GM21717 (cell line): ENCODE data around the gene GSTO1.

Experiments used
- ATAC-seq: cut with Tn5 transposase; IDR thresholded peaks from one replicate; pipeline ENCODE4 v1.9.1; 2021; ENCODE audit warnings: mild to moderate bottlenecking, moderate library complexity; ENCODE audit not compliant: unreplicated experiment

GSTO1 gene

DNA sequence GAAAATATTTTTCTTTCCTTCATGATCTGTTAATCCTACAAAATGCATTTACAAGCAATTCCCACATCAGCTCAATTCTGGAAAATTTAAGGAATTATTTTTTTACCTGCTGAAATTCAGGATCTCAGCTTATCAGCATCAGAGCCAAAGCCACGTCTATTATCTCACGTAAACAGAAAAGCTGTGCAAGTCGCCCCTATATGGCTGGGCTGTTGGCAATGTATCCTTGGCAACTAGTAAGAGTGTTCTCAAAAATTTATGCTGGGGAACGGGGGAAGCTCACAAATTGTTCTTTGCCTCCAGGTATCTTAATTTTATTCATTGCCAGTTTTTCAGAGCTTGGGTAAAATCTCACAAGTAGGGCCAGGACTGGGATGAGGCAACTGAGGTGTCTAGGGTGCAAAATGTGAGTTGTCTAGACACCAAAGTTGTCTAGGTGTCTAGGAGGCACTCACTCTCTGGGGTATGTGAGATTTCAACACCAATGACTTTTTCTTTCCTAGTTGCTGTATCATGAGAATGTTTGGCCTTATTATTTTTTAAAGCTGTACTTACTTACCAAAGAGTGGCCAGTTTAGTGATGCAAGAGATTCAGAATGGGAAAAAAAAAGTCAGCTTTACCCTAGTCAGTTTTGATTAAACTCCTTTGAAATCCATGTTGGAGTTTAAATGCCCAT is 19.3 kb downstream of the GSTO1 start:
- no peak for ATAC-seq

DNA sequence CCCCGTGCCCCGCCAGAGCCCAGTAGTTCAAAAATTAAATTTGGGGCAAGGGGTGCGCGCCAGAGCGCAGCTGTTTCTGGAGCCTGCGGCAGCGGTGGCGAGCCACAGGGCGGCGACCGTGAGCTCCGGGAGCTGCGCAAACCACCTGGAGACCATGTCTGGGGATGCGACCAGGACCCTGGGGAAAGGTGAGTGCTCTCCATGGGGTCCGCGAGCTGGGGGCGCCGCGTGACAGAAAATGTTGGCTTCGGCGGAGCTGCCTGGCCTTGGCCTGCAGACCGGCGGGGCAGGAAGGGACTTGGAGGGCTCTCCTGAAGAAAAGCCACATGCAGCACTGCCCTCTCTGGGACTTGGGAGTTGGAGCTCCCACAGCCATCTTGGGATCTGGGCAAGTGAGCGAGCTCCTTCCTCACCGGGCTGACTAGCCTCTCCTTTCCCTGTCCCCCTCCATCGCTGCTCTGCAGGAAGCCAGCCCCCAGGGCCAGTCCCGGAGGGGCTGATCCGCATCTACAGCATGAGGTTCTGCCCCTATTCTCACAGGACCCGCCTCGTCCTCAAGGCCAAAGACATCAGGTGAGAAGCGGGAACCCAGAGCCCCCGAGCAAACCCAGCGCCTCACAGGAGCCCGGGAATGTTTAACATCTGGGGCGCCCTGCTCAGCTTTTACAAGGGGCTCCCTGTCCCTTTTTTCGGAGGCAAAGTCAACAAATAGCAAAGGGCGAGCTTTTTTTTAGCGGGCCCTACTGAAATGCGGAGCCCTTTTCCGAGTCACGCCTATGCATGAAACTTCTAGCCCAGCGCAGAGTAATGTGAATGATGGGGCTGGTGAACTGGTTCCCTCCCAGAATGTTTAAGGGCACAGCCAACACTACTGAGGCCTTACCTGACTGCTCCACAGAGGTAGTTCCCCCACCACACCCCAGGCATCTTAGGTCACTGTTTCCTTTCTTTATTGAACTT is 20.4 kb downstream of the GSTO1 start:
- ATAC-seq, result peak; percentile 58

- no peak for ATAC-seq
Measured at GRCh38 chr10:104276192-104276591, 21.5 kb downstream of the GSTO1 start.

GRCh38 chr10:104277785-104278184 is 23.1 kb downstream of the GSTO1 start:
- ATAC-seq, result no peak

DNA sequence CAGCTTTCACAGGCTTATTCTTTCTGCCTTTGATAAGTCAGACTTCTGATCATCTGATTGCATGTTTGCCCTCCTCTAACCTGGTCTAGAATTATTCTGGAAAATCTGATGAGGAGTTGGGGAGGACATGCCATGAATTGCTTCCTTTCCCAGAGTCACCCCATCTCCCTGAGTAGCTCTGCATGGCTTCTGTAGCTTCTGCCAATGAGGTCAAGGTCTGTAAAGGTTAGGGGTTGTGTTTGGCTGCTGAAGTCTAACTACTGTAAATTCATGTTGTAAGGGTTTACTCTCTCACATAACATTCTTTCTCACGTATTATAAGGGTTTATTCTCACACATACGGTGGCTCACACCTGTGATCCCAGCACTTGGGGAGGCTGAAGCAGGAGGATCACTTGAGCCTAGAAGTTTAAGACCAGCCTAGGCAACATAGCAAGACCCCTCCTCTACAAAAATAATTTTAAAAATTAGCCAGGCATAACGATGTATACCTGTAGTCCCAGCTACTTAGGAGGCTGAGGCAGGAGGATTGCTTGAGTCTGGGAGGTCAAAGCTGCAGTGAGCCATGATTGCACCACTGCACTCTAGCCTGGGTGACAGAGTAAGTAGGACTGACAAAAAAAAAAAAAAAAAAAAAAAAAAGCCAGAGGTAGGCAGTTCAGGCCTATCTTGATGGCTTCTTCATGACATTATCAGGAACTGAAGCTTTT is 25.0 kb downstream of the GSTO1 start:
- ATAC-seq, result no peak

DNA sequence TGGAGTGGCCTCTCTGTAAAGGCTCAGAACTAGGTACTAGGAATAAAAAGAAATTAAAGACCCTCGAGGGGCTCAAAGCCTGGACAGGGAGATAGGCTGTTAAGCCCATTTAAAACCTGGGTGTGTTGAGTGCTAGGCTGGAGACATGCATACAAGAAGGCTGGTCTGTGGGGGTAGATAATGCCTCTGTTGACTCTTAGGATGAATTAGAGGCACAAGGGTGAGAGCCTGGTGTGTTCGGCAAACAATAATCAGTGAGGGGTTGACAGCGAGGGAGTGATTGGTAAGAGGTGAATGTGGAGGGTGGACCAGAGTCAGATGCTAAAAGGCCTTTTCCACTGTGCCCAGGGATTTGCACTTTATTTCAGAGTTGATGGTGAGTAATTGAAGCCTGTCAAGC is 27.0 kb downstream of the GSTO1 start:
- ATAC-seq, result no peak

DNA sequence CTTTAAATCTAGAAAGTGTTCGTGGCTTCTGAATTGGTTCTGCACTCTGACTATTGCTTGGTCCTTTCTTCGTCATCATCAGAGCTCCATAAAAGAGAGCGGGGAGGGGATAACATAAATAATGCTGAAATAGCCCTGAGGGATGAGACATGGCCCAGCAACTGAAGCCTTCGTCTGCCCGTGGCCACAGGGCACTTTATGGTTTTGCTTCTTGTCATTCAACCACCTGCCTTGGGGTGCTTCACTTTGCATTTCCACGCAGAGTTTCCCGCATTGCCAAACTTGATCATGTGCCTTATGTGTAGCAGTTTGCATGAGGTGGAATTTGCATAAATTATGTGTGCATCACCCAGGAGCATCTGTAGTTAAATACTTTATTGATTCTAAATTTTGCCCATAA is 30.2 kb downstream of the GSTO1 start:
- ATAC-seq, result no peak

GRCh38 chr10:104286939-104287338 is 32.2 kb downstream of the GSTO1 start:
- ATAC-seq, result no peak

- ATAC-seq, result no peak
Measured at GRCh38 chr10:104288355-104288754, 33.7 kb downstream of the GSTO1 start.

DNA sequence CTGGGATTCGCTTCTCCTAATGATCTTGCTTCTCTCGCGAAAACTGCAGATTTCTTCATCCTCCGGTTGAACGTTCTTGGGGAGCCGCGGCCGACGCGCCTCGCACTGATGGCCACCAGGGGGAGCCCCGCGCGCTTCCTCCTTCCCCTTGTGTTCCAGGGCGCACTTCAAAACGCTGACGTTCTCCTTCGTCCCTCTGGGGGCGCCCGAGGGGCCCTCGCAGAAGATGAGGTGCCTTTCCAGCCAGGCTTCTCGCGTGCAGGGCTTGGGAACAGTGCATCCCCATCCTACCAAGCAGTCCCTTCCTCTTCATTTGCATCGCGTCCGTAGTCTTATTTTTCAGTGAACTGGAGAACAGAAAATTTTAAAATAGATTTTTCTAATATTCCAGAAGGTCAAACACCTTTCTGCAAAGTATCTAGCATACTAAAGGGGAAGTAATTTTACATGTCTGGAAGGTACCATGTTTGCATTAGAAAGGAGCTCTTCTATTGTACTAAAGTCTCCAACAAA is 36.8 kb downstream of the GSTO1 start:
- ATAC-seq, result peak; percentile 97

DNA sequence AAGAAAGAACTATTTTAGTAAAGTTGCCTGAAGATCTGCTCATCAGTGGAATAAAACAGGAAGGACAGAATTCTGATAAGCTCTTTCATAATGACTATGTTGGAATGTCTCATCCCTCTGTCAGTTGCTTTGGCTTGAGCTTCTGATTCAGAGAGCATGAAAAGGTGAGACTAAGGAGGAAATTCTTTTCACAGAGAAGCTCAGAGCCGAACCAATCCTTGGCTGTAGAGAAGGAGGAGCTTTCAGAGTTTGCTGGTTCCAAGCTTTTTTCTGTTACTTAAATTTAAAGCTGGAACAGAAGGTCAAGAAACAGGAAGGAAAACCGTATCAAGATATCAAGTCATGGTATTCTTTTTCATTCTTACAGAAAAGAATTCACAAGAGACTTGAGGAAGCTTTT is 38.3 kb downstream of the GSTO1 start:
- no peak for ATAC-seq

DNA sequence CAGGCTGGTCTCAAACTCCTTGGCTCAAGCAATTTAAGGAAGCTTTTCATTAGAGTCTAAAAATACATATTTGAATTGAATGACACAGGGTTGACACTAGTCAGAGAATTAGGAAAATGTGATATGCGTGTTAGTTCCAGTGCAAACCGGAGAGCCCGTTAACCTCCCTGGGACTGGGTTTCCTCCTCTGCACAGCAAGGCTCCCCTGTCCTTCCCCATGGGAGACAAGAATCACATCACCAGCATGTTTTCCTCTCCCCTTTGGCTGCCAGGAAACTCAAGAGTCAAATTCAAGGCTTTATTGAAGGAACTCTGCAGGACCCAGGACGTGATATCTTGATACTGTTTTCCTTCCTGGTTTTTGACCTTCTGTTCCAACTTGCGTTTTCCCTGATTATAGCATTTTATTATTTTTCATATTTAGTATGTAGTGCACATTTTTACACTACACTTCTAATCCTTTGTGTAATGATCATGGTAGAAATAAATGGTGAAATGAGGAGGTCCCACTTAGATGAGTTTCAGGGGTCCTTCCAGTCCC is 39.2 kb downstream of the GSTO1 start:
- ATAC-seq, result no peak

GRCh38 chr10:104296687-104297436 is 42.2 kb downstream of the GSTO1 start:
- ATAC-seq, result no peak

- ATAC-seq, result no peak
Measured at GRCh38 chr10:104297697-104298660, 43.3 kb downstream of the GSTO1 start.

DNA sequence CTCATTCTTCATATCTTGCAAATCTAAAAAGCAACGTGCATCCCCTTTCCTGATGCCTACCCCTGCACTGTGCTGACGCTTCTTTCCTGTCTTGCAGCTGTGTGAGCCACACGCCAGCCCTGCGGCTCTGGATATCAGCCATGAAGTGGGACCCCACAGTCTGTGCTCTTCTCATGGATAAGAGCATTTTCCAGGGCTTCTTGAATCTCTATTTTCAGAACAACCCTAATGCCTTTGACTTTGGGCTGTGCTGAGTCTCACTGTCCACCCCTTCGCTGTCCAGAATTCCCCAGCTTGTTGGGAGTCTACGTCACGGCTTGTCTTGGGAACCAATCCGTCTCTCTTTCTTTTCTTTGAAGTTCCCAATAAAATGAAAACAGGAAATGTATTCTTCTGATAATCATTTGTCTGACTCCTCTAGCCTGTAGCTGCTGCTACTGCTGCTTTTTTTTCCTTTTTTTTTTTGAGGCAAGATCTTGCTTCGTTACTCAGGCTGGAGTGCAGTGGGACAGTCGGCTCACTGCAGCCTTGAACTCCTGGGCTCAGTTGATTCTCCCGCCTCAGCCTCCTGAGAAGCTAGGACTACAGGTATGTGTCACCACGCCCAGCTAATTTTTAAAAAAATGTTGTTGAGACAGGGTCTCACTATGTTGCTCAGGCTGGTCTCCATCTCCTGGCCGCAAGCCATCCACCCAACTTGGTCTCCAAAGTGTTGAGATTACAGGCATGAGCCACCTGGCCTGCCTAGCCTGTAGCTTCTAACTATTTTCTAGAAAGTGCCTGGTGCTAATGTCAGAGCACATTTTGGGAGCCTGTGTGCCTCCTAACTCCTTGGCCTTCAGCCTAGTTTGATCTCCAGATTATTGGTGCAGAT is 44.6 kb downstream of the GSTO1 start:
- no peak for ATAC-seq

- ATAC-seq, result no peak
Measured at GRCh38 chr10:104300002-104300735, 45.5 kb downstream of the GSTO1 start.

GRCh38 chr10:104300736-104301292 is 46.1 kb downstream of the GSTO1 start:
- no peak for ATAC-seq
